Measurements from ENCODE around the gene WASL.

DNA sequence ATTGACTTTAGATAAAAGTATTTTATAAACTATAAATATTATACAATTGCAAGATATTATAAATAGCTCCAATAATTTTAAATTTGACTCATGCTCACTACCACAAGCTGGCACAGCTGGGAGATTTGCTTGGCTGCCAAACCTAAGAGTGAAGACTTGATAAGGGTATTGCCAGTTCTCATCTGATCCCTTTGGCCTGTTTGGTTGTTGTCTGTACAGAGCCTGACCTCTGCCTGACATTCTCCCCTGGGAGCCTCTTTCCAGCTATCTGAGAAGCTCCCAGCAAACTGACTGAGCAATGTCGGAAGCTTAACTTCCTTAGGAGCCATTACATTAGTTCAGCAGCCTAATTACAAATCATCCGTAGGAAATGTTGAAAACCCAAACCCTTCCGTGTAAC is 103.3 kb downstream of the WASL start:
- no peak for TF ChIP-seq EP300 (IDR thresholded peaks at IDR 0.05)
- TF ChIP-seq, protein P1, sequence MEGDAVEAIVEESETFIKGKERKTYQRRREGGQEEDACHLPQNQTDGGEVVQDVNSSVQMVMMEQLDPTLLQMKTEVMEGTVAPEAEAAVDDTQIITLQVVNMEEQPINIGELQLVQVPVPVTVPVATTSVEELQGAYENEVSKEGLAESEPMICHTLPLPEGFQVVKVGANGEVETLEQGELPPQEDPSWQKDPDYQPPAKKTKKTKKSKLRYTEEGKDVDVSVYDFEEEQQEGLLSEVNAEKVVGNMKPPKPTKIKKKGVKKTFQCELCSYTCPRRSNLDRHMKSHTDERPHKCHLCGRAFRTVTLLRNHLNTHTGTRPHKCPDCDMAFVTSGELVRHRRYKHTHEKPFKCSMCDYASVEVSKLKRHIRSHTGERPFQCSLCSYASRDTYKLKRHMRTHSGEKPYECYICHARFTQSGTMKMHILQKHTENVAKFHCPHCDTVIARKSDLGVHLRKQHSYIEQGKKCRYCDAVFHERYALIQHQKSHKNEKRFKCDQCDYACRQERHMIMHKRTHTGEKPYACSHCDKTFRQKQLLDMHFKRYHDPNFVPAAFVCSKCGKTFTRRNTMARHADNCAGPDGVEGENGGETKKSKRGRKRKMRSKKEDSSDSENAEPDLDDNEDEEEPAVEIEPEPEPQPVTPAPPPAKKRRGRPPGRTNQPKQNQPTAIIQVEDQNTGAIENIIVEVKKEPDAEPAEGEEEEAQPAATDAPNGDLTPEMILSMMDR (IDR thresholded peaks at IDR 0.05) = no peak
